Mesothelial cell of epicardium (in vitro differentiated cells): ENCODE results near the gene UNC79. TPM values are rescaled to one million over a fixed set of nuclear protein-coding genes. Genes with fewer than 3 reads are reported as not detected.
A peak's percentile ranks its signal among the peaks of the same experiment; 100 is the strongest.
"Not testable (repeated sequence)": the region's sequence is repeated elsewhere in the genome, so short reads cannot be mapped to it uniquely, and the experiment has no call there.

ENCODE experiments used
- DNase-seq, 2 experiments: peaks; one replicate each; pipeline ENCODE4 v3.0.0; 2021; ENCODE audit warnings: low spot score in 2 of 2; ENCODE audit not compliant: unreplicated experiment in 2 of 2
- H3K27ac Mint-ChIP-seq: 2 replicates; pipeline ENCODE4 v1.8.0; 2021; ENCODE audit warnings: mixed read lengths
- H3K27me3 Mint-ChIP-seq: 2 replicates; pipeline ENCODE4 v1.8.0; 2021; ENCODE audit warnings: low read depth, mixed read lengths
- H3K36me3 Mint-ChIP-seq: 2 replicates; pipeline ENCODE4 v1.8.0; 2021; ENCODE audit warnings: mixed read lengths
- H3K4me1 Mint-ChIP-seq: 2 replicates; pipeline ENCODE4 v1.8.0; 2021; ENCODE audit warnings: mixed read lengths
- H3K4me3 Mint-ChIP-seq: 2 replicates; pipeline ENCODE4 v1.8.0; 2021; ENCODE audit warnings: mild to moderate bottlenecking, moderate library complexity, mixed read lengths
- H3K9me3 Mint-ChIP-seq: 2 replicates; pipeline ENCODE4 v1.8.0; 2021; ENCODE audit warnings: mixed read lengths
- total RNA-seq: library from RNA; stranded (reverse); gene quantifications from 3 replicates; pipeline ENCODE4 v1.2.1, GENCODE V29; 2021
- TF ChIP-seq, protein P1 (sequence below): fragments of 200-600 bp; sonication (generic); IDR thresholded peaks from one replicate; pipeline ENCODE4 v1.5.0; 2021; ENCODE audit warnings: antibody characterized with exemption; ENCODE audit not compliant: unreplicated experiment

Gene UNC79
- 0.69 to 0.92 TPM (median 0.72 TPM) in 3 replicates for total RNA-seq

DNA sequence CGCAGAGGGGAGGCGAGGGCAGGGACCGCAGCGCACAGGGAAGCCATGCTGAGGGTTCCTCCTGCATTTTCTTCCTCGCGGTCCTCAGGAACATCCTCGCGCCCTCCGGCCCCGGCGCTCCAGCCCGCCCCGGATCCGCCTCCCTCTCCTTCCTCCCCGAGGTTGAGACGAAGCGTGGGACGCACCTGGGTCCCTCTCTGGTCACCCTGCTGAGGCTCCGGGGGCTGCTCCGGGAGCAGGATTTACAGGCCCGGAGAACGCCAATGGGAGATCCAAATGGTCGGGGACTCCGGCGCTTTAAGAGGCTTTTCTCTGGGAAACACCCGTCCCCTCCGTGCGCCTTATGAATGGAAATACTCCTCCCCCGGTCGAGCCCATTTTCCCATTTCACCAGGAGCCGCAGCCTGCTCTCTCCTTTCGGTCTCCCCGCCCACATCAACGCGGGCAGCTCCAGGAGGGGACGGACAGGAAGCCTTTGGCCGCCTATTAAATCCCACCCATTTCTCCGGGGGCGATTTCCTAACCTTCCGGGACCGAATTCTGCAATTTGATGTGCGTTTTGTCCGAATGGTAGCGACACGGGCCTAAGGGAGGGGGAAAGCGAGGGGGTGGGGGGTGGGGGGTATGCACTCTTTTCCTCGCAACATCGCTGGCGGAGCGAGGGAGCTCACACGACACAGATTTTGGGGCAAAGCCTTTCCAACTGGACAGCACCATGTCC lies at the start of gene UNC79:
TSS of gene UNC79 (plus strand) at position 625 of the 721 bp plus-strand sequence. CDS start at position 716, 91 bp downstream.
- Mint-ChIP-seq H3K27me3 (peaks cover 76% of the 10 kb centered on the region), H3K4me3 (peak within 1 kb of the TSS; percentile 69), H3K4me1 (peaks cover 6% of the 10 kb centered on the region), H3K27ac (no peak within 1 kb of the TSS), H3K36me3 (no peaks in the 10 kb centered on the region), H3K9me3 (peaks cover 16% of the 10 kb centered on the region)
- TF ChIP-seq, protein P1, sequence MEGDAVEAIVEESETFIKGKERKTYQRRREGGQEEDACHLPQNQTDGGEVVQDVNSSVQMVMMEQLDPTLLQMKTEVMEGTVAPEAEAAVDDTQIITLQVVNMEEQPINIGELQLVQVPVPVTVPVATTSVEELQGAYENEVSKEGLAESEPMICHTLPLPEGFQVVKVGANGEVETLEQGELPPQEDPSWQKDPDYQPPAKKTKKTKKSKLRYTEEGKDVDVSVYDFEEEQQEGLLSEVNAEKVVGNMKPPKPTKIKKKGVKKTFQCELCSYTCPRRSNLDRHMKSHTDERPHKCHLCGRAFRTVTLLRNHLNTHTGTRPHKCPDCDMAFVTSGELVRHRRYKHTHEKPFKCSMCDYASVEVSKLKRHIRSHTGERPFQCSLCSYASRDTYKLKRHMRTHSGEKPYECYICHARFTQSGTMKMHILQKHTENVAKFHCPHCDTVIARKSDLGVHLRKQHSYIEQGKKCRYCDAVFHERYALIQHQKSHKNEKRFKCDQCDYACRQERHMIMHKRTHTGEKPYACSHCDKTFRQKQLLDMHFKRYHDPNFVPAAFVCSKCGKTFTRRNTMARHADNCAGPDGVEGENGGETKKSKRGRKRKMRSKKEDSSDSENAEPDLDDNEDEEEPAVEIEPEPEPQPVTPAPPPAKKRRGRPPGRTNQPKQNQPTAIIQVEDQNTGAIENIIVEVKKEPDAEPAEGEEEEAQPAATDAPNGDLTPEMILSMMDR = no peak
- DNase-seq = peak; percentile 22 to 40

DNA sequence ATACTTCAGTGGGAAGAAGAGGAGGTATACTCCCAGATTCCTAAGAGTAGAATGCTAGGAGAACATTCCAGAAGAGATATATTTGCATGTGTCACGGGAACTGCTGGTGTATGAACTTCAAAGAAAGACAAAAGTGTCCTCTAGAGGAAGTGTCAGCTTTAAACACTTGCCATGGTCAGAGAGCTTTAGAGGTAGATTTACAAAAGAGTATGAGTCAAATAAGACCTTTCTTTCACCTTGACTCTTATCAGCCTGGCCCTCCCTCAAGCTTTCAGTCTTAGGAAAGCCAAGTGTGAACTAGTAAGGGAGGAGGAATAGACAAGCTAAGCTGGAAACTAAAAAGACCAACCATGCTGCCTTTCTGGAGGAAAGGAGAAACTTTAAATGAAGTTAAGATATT lies 49.1 kb upstream of the UNC79 start:
- no peak overlapping the region for H3K4me3 Mint-ChIP-seq
- no peaks in the 10 kb centered on the region for H3K4me1 Mint-ChIP-seq
- no peaks in the 10 kb centered on the region for H3K9me3 Mint-ChIP-seq
- DNase-seq = no peak
- peaks cover 25% of the 10 kb centered on the region for H3K27me3 Mint-ChIP-seq
- H3K36me3 Mint-ChIP-seq = no peaks in the 10 kb centered on the region
- H3K27ac Mint-ChIP-seq = no peak overlapping the region
- TF ChIP-seq, protein P1 = no peak

- not testable (repeated sequence) for H3K4me3 Mint-ChIP-seq, H3K4me1 Mint-ChIP-seq, H3K27ac Mint-ChIP-seq, DNase-seq, H3K9me3 Mint-ChIP-seq, H3K36me3 Mint-ChIP-seq
- H3K27me3 Mint-ChIP-seq = peaks cover 21% of the 10 kb centered on the region
Observed at GRCh38 chr14:93384256-93384655, 46.5 kb upstream of the UNC79 start.

- Mint-ChIP-seq H3K27ac (no peak overlapping the region), H3K27me3 (peaks cover 6% of the 10 kb centered on the region), H3K4me1 (no peaks in the 10 kb centered on the region), H3K4me3 (no peak overlapping the region), H3K36me3 (no peaks in the 10 kb centered on the region), H3K9me3 (peaks cover 15% of the 10 kb centered on the region)
- TF ChIP-seq, protein P1 = no peak
- no peak for DNase-seq
Observed at GRCh38 chr14:93395231-93395630, 35.5 kb upstream of the UNC79 start.

GRCh38 chr14:93396456-93396855 lies 34.3 kb upstream of the UNC79 start:
- DNase-seq = no peak
- no peak overlapping the region for H3K27ac Mint-ChIP-seq
- H3K27me3 Mint-ChIP-seq = peaks cover 3% of the 10 kb centered on the region
- peaks cover 15% of the 10 kb centered on the region for H3K9me3 Mint-ChIP-seq
- H3K4me3 Mint-ChIP-seq = no peak overlapping the region
- no peaks in the 10 kb centered on the region for H3K4me1 Mint-ChIP-seq
- TF ChIP-seq, protein P1 = no peak
- H3K36me3 Mint-ChIP-seq = no peaks in the 10 kb centered on the region

DNA sequence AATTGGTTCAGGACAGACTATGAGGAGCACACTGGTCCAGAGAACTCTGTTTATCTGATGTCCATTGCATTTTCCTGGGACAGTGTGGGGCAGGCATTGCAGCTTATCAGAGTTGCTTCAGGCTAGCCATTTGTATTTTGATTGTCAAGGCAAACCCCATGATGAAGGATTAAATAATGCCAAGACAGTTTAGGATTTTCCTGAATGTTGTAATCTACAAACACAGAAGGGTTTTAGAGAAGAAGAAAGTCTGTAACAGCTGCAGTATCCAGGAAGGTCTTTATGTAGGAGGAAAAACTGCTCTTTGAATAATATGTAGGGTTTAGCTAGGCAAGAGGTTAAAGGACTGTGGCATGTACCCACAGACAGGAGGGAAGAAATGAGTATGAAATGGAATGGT lies 32.2 kb upstream of the UNC79 start:
- TF ChIP-seq, protein P1 = no peak
- Mint-ChIP-seq H3K4me1 (no peaks in the 10 kb centered on the region), H3K27me3 (no peaks in the 10 kb centered on the region), H3K4me3 (no peak overlapping the region), H3K27ac (no peak overlapping the region), H3K36me3 (no peaks in the 10 kb centered on the region), H3K9me3 (peaks cover 15% of the 10 kb centered on the region)
- DNase-seq = no peak
